Hepatocyte (in vitro differentiated cells): ENCODE measurements around the gene OSBPL7. TPM values are rescaled to one million over a fixed set of nuclear protein-coding genes. Genes with fewer than 3 reads are reported as not detected.

Source experiments
- DNase-seq: peaks from one replicate; pipeline ENCODE4 v3.0.0-alpha.2; 2016; ENCODE audit warnings: low spot score
- H2AFZ ChIP-seq: fragments of 200-600 bp; sonication (generic); 2 replicates; pipeline ENCODE4 v1.6.0; 2016; ENCODE audit warnings: antibody characterized with exemption, mild to moderate bottlenecking
- H3K27ac ChIP-seq: fragments of 200-600 bp; sonication (generic); 2 replicates; pipeline ENCODE4 v1.5.1; 2016; ENCODE audit warnings: mild to moderate bottlenecking
- H3K27me3 ChIP-seq: fragments of 200-600 bp; sonication (generic); 2 replicates; pipeline ENCODE4 v1.6.1; 2016
- H3K36me3 ChIP-seq: fragments of 200-600 bp; sonication (generic); replicated peaks from 2 replicates; pipeline ENCODE4 v1.5.1; 2016; ENCODE audit warnings: low read depth; ENCODE audit not compliant: insufficient read depth
- H3K4me1 ChIP-seq: fragments of 200-600 bp; sonication (generic); 2 replicates; pipeline ENCODE4 v1.5.1; 2016; ENCODE audit warnings: mild to moderate bottlenecking, moderate library complexity; ENCODE audit not compliant: insufficient read depth
- H3K4me2 ChIP-seq: fragments of 200-600 bp; sonication (generic); 2 replicates; pipeline ENCODE4 v1.6.0; 2016
- H3K4me3 ChIP-seq: fragments of 200-600 bp; sonication (generic); 2 replicates; pipeline ENCODE4 v1.5.1; 2016; ENCODE audit warnings: mild to moderate bottlenecking
- H3K79me2 ChIP-seq: fragments of 200-600 bp; sonication (generic); 2 replicates; pipeline ENCODE4 v1.6.0; 2017; ENCODE audit warnings: mild to moderate bottlenecking
- H3K9me2 ChIP-seq: fragments of 200-600 bp; sonication (generic); replicated peaks from 2 replicates; pipeline ENCODE4 v1.6.0; 2017; ENCODE audit warnings: mild to moderate bottlenecking; ENCODE audit not compliant: insufficient read depth
- H3K9me3 ChIP-seq: fragments of 200-600 bp; sonication (generic); 2 replicates; pipeline ENCODE4 v1.5.1; 2016; ENCODE audit warnings: low read depth, mild to moderate bottlenecking
- H4K20me1 ChIP-seq: fragments of 200-600 bp; sonication (generic); 2 replicates; pipeline ENCODE4 v1.6.0; 2016; ENCODE audit warnings: mild to moderate bottlenecking; ENCODE audit not compliant: insufficient read depth, poor library complexity, severe bottlenecking
- CTCF ChIP-seq: fragments of 200-600 bp; sonication (generic); IDR thresholded peaks from 2 replicates; pipeline ENCODE4 v1.5.1; 2016; ENCODE audit warnings: antibody characterized with exemption, mild to moderate bottlenecking; ENCODE audit not compliant: poor library complexity
- EZH2 ChIP-seq: fragments of 200-600 bp; sonication (generic); IDR thresholded peaks from 2 replicates; pipeline ENCODE4 v1.6.1; 2016; ENCODE audit warnings: antibody characterized with exemption, mild to moderate bottlenecking, borderline replicate concordance
- EZH2phosphoT487 ChIP-seq: fragments of 200-600 bp; sonication (generic); IDR thresholded peaks from one replicate; pipeline ENCODE4 v1.6.1; 2018; ENCODE audit warnings: antibody characterized with exemption, mild to moderate bottlenecking, low read depth, moderate library complexity; ENCODE audit not compliant: unreplicated experiment, severe bottlenecking
- WGBS: methylation state at CpG from one replicate; pipeline ENCODE4 v1.1.6; 2016; ENCODE audit warnings: low lambda C conversion rate; ENCODE audit errors: missing lambda C conversion rate; 5-methylcytosine and 5-hydroxymethylcytosine counted together
- polyA plus RNA-seq: library from polyadenylated mRNA; unstranded; fragments of >200 nt; fragmentation: Nextera tagmentation; extraction: Ambion mirVana; gene quantifications from 2 replicates; pipeline ENCODE4 v1.2.1, GENCODE V29; 2016
- total RNA-seq: library from RNA; depleted of rRNA; stranded (reverse); fragments of >200 nt; gene quantifications from 2 replicates; pipeline ENCODE4 v1.2.3, GENCODE V29; 2014

Gene OSBPL7
- total and polyA plus RNA-seq, 2 experiments from 2014 or later: 6.2 to 9.3 TPM

- Histone ChIP-seq H3K27ac (no peak overlapping the region), H4K20me1 (no peaks in the 10 kb centered on the region), H3K4me1 (no peaks in the 10 kb centered on the region), H3K36me3 (no peaks in the 10 kb centered on the region), H3K27me3 (peaks cover 19% of the 10 kb centered on the region), H2AFZ (no peak overlapping the region), H3K79me2 (no peaks in the 10 kb centered on the region), H3K4me2 (no peak overlapping the region), H3K9me3 (no peaks in the 10 kb centered on the region), H3K4me3 (no peak overlapping the region), H3K9me2 (no peaks in the 10 kb centered on the region)
- 64% methylated on average over 5 of the region's 5 CpGs for WGBS
- no peak for DNase-seq
- TF ChIP-seq EZH2 (no peak), EZH2phosphoT487 (no peak), CTCF (no peak)
These were observed 40.2 kb downstream of the OSBPL7 start for GRCh38 chr17:47781397-47781796.

DNA sequence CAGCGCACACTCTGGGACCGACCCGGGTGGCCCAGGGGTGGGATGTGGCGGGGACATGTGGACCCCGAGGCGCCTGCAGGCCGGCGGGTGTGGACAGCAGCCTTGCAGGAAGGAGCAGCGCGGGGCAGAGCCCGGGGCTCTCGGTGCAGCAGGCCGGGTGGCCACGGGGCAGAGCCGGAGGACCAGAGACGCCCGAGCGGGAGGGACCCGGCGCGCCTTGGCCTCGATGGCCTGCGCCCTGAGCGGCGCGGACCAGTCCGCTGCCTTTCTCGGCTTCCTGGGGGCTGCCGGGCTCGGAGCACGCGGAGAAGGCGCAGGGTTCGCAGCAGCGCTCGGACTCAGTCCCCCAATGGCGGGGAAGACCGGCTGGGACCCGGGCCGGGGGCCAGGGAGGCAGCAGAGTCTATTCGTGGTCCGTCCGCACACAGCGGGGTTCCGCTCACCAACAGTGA lies 43.4 kb downstream of the OSBPL7 start:
- H3K9me2 ChIP-seq: no peaks in the 10 kb centered on the region
- TF ChIP-seq EZH2: no peak
- no peak for TF ChIP-seq CTCF
- TF ChIP-seq EZH2phosphoT487: no peak
- no peaks in the 10 kb centered on the region for H3K4me1 ChIP-seq
- H3K27me3 ChIP-seq: peaks cover 16% of the 10 kb centered on the region
- WGBS: 88% methylated on average over 43 of the region's 45 CpGs
- no peak for DNase-seq
- H3K36me3 ChIP-seq: no peaks in the 10 kb centered on the region
- no peak overlapping the region for H3K4me3 ChIP-seq
- H3K79me2 ChIP-seq: no peaks in the 10 kb centered on the region
- no peak overlapping the region for H3K4me2 ChIP-seq
- H3K9me3 ChIP-seq: no peaks in the 10 kb centered on the region
- H4K20me1 ChIP-seq: no peaks in the 10 kb centered on the region
- no peak overlapping the region for H2AFZ ChIP-seq
- H3K27ac ChIP-seq: no peak overlapping the region

GRCh38 chr17:47776330-47777197 lies 45.0 kb downstream of the OSBPL7 start:
- H3K36me3 ChIP-seq: no peaks in the 10 kb centered on the region
- H3K4me3 ChIP-seq: no peak overlapping the region
- no peaks in the 10 kb centered on the region for H3K9me2 ChIP-seq
- no peak overlapping the region for H3K4me2 ChIP-seq
- no peak overlapping the region for H3K27ac ChIP-seq
- no peaks in the 10 kb centered on the region for H4K20me1 ChIP-seq
- WGBS: 39% methylated on average over 14 of the region's 14 CpGs
- no peaks in the 10 kb centered on the region for H3K9me3 ChIP-seq
- H3K4me1 ChIP-seq: no peaks in the 10 kb centered on the region
- TF ChIP-seq CTCF: peak; percentile 58
- no peak for TF ChIP-seq EZH2phosphoT487
- peak; percentile 51 for DNase-seq
- no peaks in the 10 kb centered on the region for H3K79me2 ChIP-seq
- peaks cover 14% of the 10 kb centered on the region for H3K27me3 ChIP-seq
- no peak overlapping the region for H2AFZ ChIP-seq
